Measurements from ENCODE around the gene GOLGA6L9.
"Not testable (repeated sequence)": the region's sequence is repeated elsewhere in the genome, so short reads cannot be mapped to it uniquely, and the experiment has no call there.

Gene GOLGA6L9

GRCh38 chr15:82469381-82469780, 39.8 kb downstream of the GOLGA6L9 start:
- not testable (repeated sequence) for DNase-seq

- DNase-seq, result not testable (repeated sequence)
Measured at GRCh38 chr15:82472269-82472982, 42.8 kb downstream of the GOLGA6L9 start.

DNA sequence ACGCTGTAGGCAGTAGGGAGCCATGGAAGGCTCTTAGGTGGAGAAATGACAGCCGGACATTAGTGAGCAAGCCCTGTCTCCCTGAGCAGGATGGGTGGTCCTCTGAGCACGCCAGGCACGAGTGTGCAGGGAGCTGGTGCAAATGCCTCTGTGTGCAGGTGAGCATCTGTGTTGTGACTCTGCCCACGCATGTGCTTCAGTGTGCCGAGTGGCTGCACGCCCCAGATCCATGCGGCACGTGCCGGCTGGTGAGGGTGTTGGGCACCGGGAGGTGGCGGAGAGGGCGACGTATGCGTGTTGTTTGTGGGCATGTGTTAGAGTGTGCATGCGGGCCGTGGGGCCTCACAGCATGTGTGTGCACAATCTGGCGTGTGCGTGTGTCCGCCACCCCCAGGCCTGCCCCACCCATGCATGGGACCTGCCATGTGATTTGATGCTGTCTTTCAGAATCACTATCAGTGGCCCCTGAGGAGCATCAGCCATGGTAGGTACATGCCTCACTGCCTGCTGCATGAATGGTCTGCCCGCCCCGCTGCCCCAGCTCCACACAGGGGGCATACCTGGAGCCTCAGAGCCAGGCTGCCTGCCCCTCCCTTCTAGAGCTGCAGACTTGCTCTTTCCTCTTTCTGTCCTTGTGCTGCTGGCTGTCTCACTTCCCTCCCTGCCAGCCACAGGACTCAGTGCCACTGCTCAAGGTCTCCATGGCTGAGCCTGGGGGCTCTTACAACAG, 45.1 kb downstream of the GOLGA6L9 start:
- not testable (repeated sequence) for DNase-seq

GRCh38 chr15:82475345-82475967, 45.8 kb downstream of the GOLGA6L9 start:
- DNase-seq, result not testable (repeated sequence)

- not testable (repeated sequence) for DNase-seq
Measured at GRCh38 chr15:82476697-82477342, 47.2 kb downstream of the GOLGA6L9 start.

GRCh38 chr15:82477343-82478057, 47.9 kb downstream of the GOLGA6L9 start:
- DNase-seq, result not testable (repeated sequence)

Measured in NCI-H1417 treated with DMSO at 0.1 percent for 48 hours (cell line).